ENCODE data around the gene TPST2. TPM values are rescaled to one million over a fixed set of nuclear protein-coding genes. Genes with fewer than 3 reads are reported as not detected.
A peak's percentile ranks its signal among the peaks of the same experiment; 100 is the strongest.

Gene TPST2
- total RNA-seq, 1 donor from 2014 or later: 29.1 TPM

GRCh38 chr22:26565181-26565580 is 24.8 kb downstream of the TPST2 start:
- intact Hi-C loops (cut with DNase I): no loop called here
- DNase-seq (ENCODE audit: missing footprints) (no peak), ATAC-seq (no peak)

- intact Hi-C loops (cut with DNase I): no loop called here
- ATAC-seq: no peak
- no peak for DNase-seq (ENCODE audit: missing footprints)
Measured at GRCh38 chr22:26564672-26565071, 25.3 kb downstream of the TPST2 start.

- DNase-seq (ENCODE audit: missing footprints): no peak
- intact Hi-C loops (cut with DNase I): no loop called here
Measured at GRCh38 chr22:26564181-26564580, 25.8 kb downstream of the TPST2 start.

GRCh38 chr22:26563022-26563421 is 26.9 kb downstream of the TPST2 start:
- DNase-seq (ENCODE audit: missing footprints): no peak
- intact Hi-C loops (cut with DNase I): no loop called here
- ATAC-seq: no peak

More at GRCh38 chr22:26564181-26564580, 25.8 kb downstream of the TPST2 start:
- no peak for ATAC-seq

- DNase-seq (ENCODE audit: missing footprints): peak; percentile 80
- peak; percentile 92 for ATAC-seq
- intact Hi-C loops (cut with DNase I): no loop called here
Measured at GRCh38 chr22:26561756-26562417, 28.0 kb downstream of the TPST2 start.

GRCh38 chr22:26559961-26560575 is 29.9 kb downstream of the TPST2 start:
- DNase-seq (ENCODE audit: missing footprints) (no peak), ATAC-seq (no peak)

GRCh38 chr22:26558248-26558895 is 31.6 kb downstream of the TPST2 start:
- DNase-seq (ENCODE audit: missing footprints): no peak
- no peak for ATAC-seq
- intact Hi-C loops (cut with DNase I): no loop called here

More at GRCh38 chr22:26559961-26560575, 29.9 kb downstream of the TPST2 start:
- intact Hi-C loops (cut with DNase I): no loop called here

- no peak for DNase-seq (ENCODE audit: missing footprints)
- ATAC-seq: peak; percentile 38
Measured at GRCh38 chr22:26556904-26557303, 33.0 kb downstream of the TPST2 start.

GRCh38 chr22:26555478-26555877 is 34.5 kb downstream of the TPST2 start:
- ATAC-seq (peak; percentile 74), DNase-seq (ENCODE audit: missing footprints) (no peak)
- intact Hi-C loops (cut with DNase I): no loop called here

More at GRCh38 chr22:26556904-26557303, 33.0 kb downstream of the TPST2 start:
- intact Hi-C loops (cut with DNase I): no loop called here

- intact Hi-C loops (cut with DNase I): no loop called here
- ATAC-seq: no peak
- no peak for DNase-seq (ENCODE audit: missing footprints)
Measured at GRCh38 chr22:26554956-26555355, 35.0 kb downstream of the TPST2 start.

GRCh38 chr22:26553056-26553752 is 36.7 kb downstream of the TPST2 start:
- no peak for DNase-seq (ENCODE audit: missing footprints)
- ATAC-seq: no peak
- intact Hi-C loops (cut with DNase I): no loop called here

- intact Hi-C loops (cut with DNase I): no loop called here
Measured at GRCh38 chr22:26552466-26552865, 37.5 kb downstream of the TPST2 start.

GRCh38 chr22:26551568-26551967 is 38.4 kb downstream of the TPST2 start:
- DNase-seq (ENCODE audit: missing footprints): no peak
- no peak for ATAC-seq
- intact Hi-C loops (cut with DNase I): loop anchor here (2.0 kb wide), 1 partner anchor 39 kb away; the partner anchor contains the start of gene TPST2

More at GRCh38 chr22:26552466-26552865, 37.5 kb downstream of the TPST2 start:
- DNase-seq (ENCODE audit: missing footprints): no peak
- ATAC-seq: no peak

GRCh38 chr22:26550498-26551033 is 39.4 kb downstream of the TPST2 start:
- ATAC-seq (peak; percentile 72), DNase-seq (ENCODE audit: missing footprints) (peak; percentile 83)
- intact Hi-C loops (cut with DNase I): loop anchor here (2.0 kb wide), 1 partner anchor 40 kb away; the partner anchor contains the start of gene TPST2

GRCh38 chr22:26549902-26550497 is 39.9 kb downstream of the TPST2 start:
- intact Hi-C loops (cut with DNase I): loop anchor here (2.0 kb wide), 1 partner anchor 41 kb away; the partner anchor contains the start of gene TPST2
- DNase-seq (ENCODE audit: missing footprints): no peak
- ATAC-seq: peak; percentile 41

GRCh38 chr22:26548984-26549383 is 40.9 kb downstream of the TPST2 start:
- DNase-seq (ENCODE audit: missing footprints): no peak
- no peak for ATAC-seq
- intact Hi-C loops (cut with DNase I): no loop called here

- intact Hi-C loops (cut with DNase I): no loop called here
- DNase-seq (ENCODE audit: missing footprints): no peak
- ATAC-seq: no peak
Measured at GRCh38 chr22:26548303-26548702, 41.6 kb downstream of the TPST2 start.

- no peak for ATAC-seq
- intact Hi-C loops (cut with DNase I): no loop called here
- no peak for DNase-seq (ENCODE audit: missing footprints)
Measured at GRCh38 chr22:26547837-26548236, 42.1 kb downstream of the TPST2 start.

- no peak for DNase-seq (ENCODE audit: missing footprints)
- no peak for ATAC-seq
- intact Hi-C loops (cut with DNase I): no loop called here
Measured at GRCh38 chr22:26547426-26547825, 42.5 kb downstream of the TPST2 start.

Data from Right ventricle myocardium inferior (tissue), 1 donor.